HG03460 (cell line): Measurements from ENCODE around the gene RPS6KA4.
"Not testable (repeated sequence)": the region's sequence is repeated elsewhere in the genome, so short reads cannot be mapped to it uniquely, and the experiment has no call there.

Source experiments
- ATAC-seq: cut with Tn5 transposase; IDR thresholded peaks from one replicate; pipeline ENCODE4 v1.9.1; 2021; ENCODE audit not compliant: unreplicated experiment

RPS6KA4 gene

DNA sequence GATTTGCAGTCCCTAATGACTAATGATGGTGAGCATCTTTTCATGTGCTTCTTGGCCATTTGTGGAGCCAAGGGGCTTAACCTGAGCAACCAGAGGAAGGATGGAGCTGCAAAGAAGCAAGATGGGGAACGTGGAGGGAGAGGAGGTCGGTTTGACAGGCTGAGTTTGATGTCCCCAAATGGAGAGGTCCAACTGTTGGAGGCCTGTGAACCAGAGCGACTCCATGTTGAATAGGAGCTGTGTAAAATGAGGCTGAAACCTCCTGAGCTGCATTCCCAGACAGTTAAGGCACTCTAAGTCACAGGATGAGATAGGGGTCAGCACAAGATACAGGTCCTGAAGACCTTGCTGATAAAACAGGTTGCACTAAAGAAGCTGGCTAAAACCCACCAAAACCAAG, 54.5 kb downstream of the RPS6KA4 start:
- no peak for ATAC-seq

DNA sequence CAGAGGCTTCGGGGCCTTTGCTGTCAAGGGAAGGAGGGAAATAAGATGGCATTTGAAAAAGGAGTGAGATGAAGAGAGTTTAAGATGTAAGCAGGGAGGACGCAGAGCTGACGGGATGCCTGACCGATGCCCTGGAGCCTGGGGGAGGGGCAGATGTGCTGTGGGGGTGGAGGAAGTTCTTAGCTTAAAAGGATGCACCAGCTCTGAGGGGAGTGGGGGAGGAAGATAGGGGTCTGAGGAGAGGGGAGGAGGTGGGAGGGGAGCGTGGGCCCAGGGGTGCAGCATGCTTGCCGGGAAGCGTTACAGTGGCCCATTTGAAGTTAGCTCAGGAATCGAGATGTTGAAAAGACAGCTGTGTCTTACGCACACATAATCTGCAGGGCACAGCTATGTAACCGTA, 56.3 kb downstream of the RPS6KA4 start:
- no peak for ATAC-seq

DNA sequence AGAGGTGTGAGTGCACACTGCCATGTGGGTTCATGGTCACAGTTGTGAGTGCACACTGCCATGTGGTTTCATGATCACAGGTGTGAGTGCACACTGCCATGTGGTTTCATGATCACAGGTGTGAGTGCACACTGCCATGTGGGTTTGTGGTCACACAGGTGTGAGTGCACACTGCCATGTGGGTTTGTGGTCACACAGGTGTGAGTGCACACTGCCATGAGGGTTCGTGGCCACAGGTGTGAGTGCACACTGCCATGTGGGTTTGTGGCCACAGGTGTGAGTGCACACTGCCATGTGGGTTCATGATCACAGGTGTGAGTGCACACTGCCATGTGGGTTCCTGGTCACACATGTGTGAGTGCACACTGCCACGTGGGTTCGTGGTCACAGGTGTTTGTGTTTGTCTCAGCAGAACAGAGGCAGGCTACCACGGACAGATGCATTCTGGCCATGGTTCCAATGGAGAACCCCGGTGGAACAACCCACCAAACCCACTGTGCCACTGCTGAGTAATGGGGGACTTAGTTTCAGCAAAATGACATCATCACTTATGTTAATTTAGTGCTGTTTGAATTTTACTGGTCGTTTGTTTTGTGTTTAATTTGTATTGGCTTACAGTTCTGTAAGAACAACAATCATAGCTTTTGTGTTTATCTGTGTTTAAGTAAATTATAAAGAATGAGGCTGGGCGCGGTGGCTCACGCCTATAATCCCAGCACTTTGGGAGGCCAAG, 57.2 kb downstream of the RPS6KA4 start:
- no peak for ATAC-seq

DNA sequence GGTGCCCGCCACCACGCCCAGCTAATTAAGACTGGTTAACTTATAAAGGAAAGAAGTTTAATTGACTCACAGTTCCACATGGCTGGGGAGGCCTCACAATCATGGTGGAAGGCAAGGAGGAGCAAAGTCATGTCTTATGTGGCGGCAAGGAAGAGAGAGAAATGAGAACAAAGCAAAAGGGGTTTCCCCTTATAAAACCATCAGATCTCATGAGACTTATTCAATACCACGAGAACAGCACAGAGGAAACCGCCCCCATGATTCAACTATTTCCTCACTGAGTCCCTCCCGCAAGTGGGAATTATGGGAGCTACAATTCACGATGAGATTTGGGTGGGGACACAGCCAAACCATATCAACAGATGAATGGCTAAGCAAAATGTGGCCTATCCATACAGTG, 59.3 kb downstream of the RPS6KA4 start:
- not testable (repeated sequence) for ATAC-seq

DNA sequence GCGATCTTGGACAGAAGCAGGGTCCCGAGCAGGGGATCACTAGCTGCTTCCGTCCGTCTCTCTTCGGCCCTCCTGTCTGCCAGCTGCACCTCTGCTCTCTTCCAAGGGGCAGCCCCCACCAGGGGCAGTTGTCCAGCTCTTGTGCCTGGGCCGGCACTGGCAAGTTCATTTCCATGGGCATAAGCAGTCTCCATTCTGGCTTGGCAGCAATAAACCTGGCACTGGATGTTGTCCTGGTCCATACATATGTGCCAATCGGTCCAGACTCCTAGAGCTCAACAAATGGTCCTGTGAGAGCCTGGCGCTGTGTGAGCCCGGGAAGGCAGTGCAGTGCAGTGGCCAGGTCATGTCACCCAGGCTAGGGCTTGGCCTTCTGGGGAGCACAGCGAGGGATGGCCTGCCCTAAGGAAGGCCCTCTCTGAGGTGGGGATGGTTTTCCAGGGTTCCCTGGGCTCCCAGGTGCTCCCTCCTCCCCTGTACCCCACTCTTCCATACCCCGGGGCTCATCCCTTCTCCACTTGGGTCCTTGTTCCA, 60.4 kb downstream of the RPS6KA4 start:
- ATAC-seq, result no peak

DNA sequence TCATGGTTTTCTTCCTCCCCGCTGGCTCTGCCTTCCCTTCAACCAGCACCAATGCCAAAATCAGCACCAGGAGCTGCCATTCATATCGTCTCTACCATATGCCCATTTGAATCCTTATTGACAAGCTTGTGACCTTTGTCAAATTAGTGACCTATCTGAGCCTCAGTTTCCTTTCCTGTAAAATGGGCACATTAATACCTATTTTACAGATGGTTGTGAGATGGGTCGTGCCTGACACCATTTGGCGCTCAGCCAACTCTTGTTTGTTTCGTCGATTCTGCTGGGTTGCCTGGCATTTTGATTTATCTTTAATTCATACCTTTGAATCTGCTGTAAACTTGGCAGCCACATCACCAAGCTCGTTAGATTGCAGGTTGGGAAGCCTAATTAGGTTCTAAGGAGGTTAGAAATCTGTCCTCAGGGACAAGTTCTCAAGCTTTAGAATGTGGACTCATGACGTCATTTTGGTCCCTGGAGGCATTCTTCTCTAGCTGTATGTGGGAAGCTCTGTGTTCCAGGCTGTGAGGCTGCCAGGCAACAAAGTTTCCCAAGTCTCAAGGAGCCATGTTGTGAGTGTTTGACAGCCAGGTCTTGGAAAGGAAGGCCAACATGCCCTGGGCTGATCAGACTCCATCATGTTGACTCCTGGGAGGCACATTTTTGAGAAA, 61.0 kb downstream of the RPS6KA4 start:
- no peak for ATAC-seq
